Adrenal gland (tissue), 12 donors: ENCODE data around the gene MAPK1. TPM values are rescaled to one million over a fixed set of nuclear protein-coding genes. Genes with fewer than 3 reads are reported as not detected.

Experiments used
- DNase-seq, 7 donors: peaks; one replicate each; pipeline ENCODE4 v3.0.0-alpha.2; 2019 to 2020
- H3K27ac ChIP-seq, 5 donors: fragments of 200-600 bp; sonication (generic) in 4 of 5; 1 replicate in 3 of 5; 2 replicates in 2 of 5; pipeline versions ENCODE4 v1.5.1 to v1.8.0; 2016 to 2020; ENCODE audit warnings: mild to moderate bottlenecking in 1 of 5
- H3K27me3 ChIP-seq: fragments of 200-600 bp; 2 replicates; pipeline ENCODE4 v1.8.0; 2021
- H3K36me3 ChIP-seq, 2 donors: fragments of 200-600 bp; replicated peaks in 1 of 2; 1 replicate in 1 of 2; 2 replicates in 1 of 2; pipeline versions ENCODE4 v1.5.1 to v1.8.0; 2018 to 2022
- H3K4me1 ChIP-seq, 2 donors: fragments of 200-600 bp; replicated peaks in 1 of 2; 1 replicate in 1 of 2; 2 replicates in 1 of 2; pipeline versions ENCODE4 v1.5.1 to v1.8.0; 2018 to 2021
- H3K4me3 ChIP-seq, 4 donors: fragments of 200-600 bp; sonication (generic) in 3 of 4; one replicate each; pipeline ENCODE4 v1.5.1; 2016 to 2018
- H3K9me3 ChIP-seq, 3 donors: fragments of 200-600 bp; sonication (generic) in 1 of 3; replicated peaks in 1 of 3; 1 replicate in 2 of 3; 2 replicates in 1 of 3; pipeline versions ENCODE4 v1.5.1 to v1.8.0; 2016 to 2021
- POLR2A ChIP-seq, 2 donors: fragments of 450-650 bp; IDR thresholded peaks; one replicate each; pipeline ENCODE4 v1.6.1; 2017; ENCODE audit warnings: antibody characterized with exemption in 2 of 2, mild to moderate bottlenecking in 2 of 2, moderate library complexity in 1 of 2
- WGBS, 4 donors: extraction: QIAGEN DNeasy Blood & Tissue Kit in 2 of 4; methylation state at CpG; one replicate each; pipeline versions ENCODE4 v1.1.5 to v1.1.7; 2013 to 2017; 5-methylcytosine and 5-hydroxymethylcytosine counted together
- intact Hi-C, 2 donors: fragments of 100-400 bp; cut with DNase I; formaldehyde crosslinking; loops; one replicate each; pipeline versions ENCODE4 v1.14.1 to v1.15.0; 2022 to 2023
- polyA plus RNA-seq, 3 donors: library from polyadenylated mRNA; stranded (reverse); fragments of 200-250 nt in 2 of 3; fragments of 350-450 nt in 1 of 3; fragmentation: Illumina TruSeq in 1 of 3; extraction: RNeasy Lipid Tissue Mini Kit (QIAGEN cat#74804) in 1 of 3; gene quantifications; one replicate each; pipeline ENCODE4 v1.2.3, GENCODE V29; 2013 to 2014
- total RNA-seq, 9 donors: library from RNA; depleted of rRNA in 4 of 9; stranded (reverse); fragments of >200 nt in 4 of 9; fragments of 120-200 nt in 1 of 9; fragmentation: NEBNext Ultra II Directional in 1 of 9; extraction: Animal tissue kit (Norgen Biotek cat#: 25700) in 1 of 9; gene quantifications; one replicate each; pipeline versions ENCODE4 v1.1.0 to v1.2.4, GENCODE V29; 2013 to 2023
- TF ChIP-seq, protein P1 (sequence below), 6 experiments: fragments of 450-650 bp in 4 of 6; fragments of 200-600 bp in 2 of 6; sonication (generic) in 1 of 6; IDR thresholded peaks; 1 replicate in 5 of 6; 2 replicates in 1 of 6; pipeline versions ENCODE4 v1.5.1 to v1.8.0; 2016 to 2021; ENCODE audit warnings: antibody characterized with exemption in 6 of 6, mild to moderate bottlenecking in 2 of 6, moderate library complexity in 1 of 6
- donor health status: healthy with polysubstance abuse.
- donor health status: Bipolar disorder and iron deficiency.
- donor health status: DM: yes; HTN: yes; CAD: no.
- donor health status: DM: no; HTN: no; CAD: no.
- donor health status: DM: no; HTN: no; CAD: no.
- donor health status: DM: yes; HTN: yes; CAD: no.

The MAPK1 gene
- total and polyA plus RNA-seq, 12 donors: 9.6 to 201 (median 94.4) TPM

DNA sequence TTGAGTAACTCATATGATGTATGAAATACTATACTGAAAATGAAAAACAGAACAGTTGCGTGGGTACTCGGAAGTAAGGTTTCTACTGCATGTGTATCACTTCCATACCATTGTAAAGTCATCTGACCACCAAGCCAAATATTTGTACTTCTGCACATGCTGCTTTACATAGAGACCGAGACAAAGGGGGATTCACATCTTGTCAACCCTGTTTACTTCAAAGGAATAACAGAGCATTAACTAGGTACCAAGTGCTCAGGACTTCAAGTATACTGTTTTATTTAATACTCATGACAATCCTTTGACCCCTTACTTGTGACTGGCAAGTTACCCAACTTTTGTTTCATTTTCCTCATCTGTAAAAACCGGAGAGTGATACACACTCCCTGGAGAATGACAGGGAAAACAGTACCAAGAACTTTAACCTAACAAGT, 9.9 kb downstream of the MAPK1 start:
- intact Hi-C loops: no loop called here
- Histone ChIP-seq H3K9me3 (no peaks in the 10 kb centered on the region), H3K27me3 (no peaks in the 10 kb centered on the region), H3K27ac (no peak overlapping the region), H3K4me3 (no peak overlapping the region), H3K36me3 (no peaks in the 10 kb centered on the region), H3K4me1 (peaks cover 15 to 81% of the 10 kb centered on the region in 2 donors)
- TF ChIP-seq, protein P1, sequence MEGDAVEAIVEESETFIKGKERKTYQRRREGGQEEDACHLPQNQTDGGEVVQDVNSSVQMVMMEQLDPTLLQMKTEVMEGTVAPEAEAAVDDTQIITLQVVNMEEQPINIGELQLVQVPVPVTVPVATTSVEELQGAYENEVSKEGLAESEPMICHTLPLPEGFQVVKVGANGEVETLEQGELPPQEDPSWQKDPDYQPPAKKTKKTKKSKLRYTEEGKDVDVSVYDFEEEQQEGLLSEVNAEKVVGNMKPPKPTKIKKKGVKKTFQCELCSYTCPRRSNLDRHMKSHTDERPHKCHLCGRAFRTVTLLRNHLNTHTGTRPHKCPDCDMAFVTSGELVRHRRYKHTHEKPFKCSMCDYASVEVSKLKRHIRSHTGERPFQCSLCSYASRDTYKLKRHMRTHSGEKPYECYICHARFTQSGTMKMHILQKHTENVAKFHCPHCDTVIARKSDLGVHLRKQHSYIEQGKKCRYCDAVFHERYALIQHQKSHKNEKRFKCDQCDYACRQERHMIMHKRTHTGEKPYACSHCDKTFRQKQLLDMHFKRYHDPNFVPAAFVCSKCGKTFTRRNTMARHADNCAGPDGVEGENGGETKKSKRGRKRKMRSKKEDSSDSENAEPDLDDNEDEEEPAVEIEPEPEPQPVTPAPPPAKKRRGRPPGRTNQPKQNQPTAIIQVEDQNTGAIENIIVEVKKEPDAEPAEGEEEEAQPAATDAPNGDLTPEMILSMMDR (IDR thresholded peaks at IDR 0.05): no peak
- no peak for TF ChIP-seq POLR2A (IDR thresholded peaks at IDR 0.05)
- 59 to 72% (median 64%) methylated on average over 4 of the region's 4 CpGs for WGBS, 4 donors
- no peak for DNase-seq

DNA sequence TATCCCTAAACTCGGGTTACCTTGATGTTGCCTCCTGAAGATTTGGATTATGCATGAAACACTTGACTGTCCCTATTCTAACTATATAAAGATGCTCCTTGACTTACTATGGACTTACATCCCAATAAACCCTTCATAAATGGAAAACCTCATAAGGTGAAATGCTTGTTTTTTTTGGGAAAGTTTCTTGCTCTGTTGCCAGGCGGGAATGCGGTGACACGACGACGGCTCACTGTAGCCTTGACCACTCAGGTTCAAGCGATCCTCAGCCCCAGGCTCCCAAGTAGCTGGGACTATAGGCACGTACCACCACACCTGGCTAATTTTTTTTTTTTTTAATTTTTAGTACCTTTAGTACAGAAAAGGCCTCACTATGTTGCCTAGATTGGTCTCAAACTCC, 10.6 kb downstream of the MAPK1 start:
- 69 to 76% (median 73%) methylated on average over 8 of the region's 8 CpGs for WGBS, 4 donors
- peaks cover 15 to 75% of the 10 kb centered on the region in 2 donors for H3K4me1 ChIP-seq
- TF ChIP-seq, protein P1 (IDR thresholded peaks at IDR 0.05): no peak
- no peak for TF ChIP-seq POLR2A (IDR thresholded peaks at IDR 0.05)
- H3K9me3 ChIP-seq: no peaks in the 10 kb centered on the region
- no peaks in the 10 kb centered on the region for H3K27me3 ChIP-seq
- H3K36me3 ChIP-seq: no peaks in the 10 kb centered on the region
- DNase-seq: no peak
- no peak overlapping the region for H3K27ac ChIP-seq
- intact Hi-C loops: no loop called here
- no peak overlapping the region for H3K4me3 ChIP-seq

DNA sequence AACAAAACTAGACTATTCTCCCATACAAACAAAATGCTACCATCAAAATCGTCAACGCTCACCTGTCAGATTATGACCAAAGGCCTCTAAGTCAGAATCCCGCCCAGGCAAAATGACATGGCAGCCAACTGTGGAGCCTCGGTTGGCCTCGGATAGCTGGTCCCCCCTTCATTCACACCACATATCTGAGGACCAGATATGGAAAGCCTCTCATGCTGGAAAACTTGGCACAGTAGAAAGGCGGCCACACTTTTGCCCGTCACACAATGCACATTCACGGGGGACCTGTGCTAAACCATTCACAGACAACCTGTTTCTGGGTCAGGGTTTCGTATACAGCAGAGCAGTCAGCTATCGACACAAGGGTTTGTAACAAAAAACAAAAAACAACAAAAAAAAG, 11.2 kb downstream of the MAPK1 start:
- no peak for TF ChIP-seq POLR2A (IDR thresholded peaks at IDR 0.05)
- TF ChIP-seq, protein P1 (IDR thresholded peaks at IDR 0.05): no peak

DNA sequence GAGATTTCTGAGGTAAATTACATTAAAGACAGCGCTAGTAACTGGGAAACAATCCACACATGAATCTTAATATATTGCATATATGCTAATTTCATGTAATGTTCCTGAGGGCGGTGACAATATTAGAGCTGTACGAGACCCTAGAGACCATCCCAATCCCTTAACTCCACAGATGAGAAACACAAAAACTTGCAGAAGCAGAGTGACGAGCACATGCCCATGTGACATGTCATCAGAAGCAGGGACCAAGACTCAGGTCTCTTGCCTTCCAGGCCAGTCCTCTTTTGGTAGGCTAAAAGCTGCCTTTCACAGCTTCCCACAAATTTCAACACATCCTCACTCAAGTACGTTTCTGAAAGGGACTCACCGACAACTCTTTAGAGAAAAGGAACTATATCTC, 11.8 kb downstream of the MAPK1 start:
- Histone ChIP-seq H3K36me3 (no peaks in the 10 kb centered on the region), H3K27me3 (no peaks in the 10 kb centered on the region), H3K4me1 (peaks cover 12 to 63% of the 10 kb centered on the region in 2 donors), H3K9me3 (no peaks in the 10 kb centered on the region), H3K27ac (no peak overlapping the region), H3K4me3 (no peak overlapping the region)
- TF ChIP-seq, protein P1 (IDR thresholded peaks at IDR 0.05): no peak
- TF ChIP-seq POLR2A (IDR thresholded peaks at IDR 0.05): no peak
- intact Hi-C loops: no loop called here
- WGBS, 4 donors: 75 to 85% (median 77%) methylated on average over 6 of the region's 6 CpGs
- no peak for DNase-seq

More for the DNA sequence above, 11.2 kb downstream of the MAPK1 start:
- H3K27me3 ChIP-seq: no peaks in the 10 kb centered on the region
- no peaks in the 10 kb centered on the region for H3K36me3 ChIP-seq
- H3K9me3 ChIP-seq: no peaks in the 10 kb centered on the region
- intact Hi-C loops: no loop called here
- peaks cover 15 to 68% of the 10 kb centered on the region in 2 donors for H3K4me1 ChIP-seq
- H3K27ac ChIP-seq: no peak overlapping the region
- H3K4me3 ChIP-seq: no peak overlapping the region
- 81 to 94% (median 88%) methylated on average over 9 to 10 of the region's 10 CpGs for WGBS, 4 donors
- DNase-seq: no peak
